Mammary epithelial cell (primary cell): ENCODE results near the gene DNAJB12.

ENCODE experiments used
- EZH2 ChIP-seq: IDR thresholded peaks from 2 replicates; pipeline ENCODE4 v1.6.1; 2012; ENCODE audit warnings: low read length, inconsistent platforms, borderline replicate concordance
- TF ChIP-seq, protein P1 (sequence below), 2 donors: IDR thresholded peaks in 1 of 2; conservative IDR thresholded peaks in 1 of 2; 2 replicates each; pipeline ENCODE4 v1.5.1; 2011 to 2012; ENCODE audit warnings: inconsistent platforms in 2 of 2, low read length in 2 of 2, mild to moderate bottlenecking in 2 of 2, control low read depth in 1 of 2, low read depth in 1 of 2; ENCODE audit not compliant: insufficient read depth in 1 of 2; ENCODE audit errors: extremely low read depth in 1 of 2

DNA sequence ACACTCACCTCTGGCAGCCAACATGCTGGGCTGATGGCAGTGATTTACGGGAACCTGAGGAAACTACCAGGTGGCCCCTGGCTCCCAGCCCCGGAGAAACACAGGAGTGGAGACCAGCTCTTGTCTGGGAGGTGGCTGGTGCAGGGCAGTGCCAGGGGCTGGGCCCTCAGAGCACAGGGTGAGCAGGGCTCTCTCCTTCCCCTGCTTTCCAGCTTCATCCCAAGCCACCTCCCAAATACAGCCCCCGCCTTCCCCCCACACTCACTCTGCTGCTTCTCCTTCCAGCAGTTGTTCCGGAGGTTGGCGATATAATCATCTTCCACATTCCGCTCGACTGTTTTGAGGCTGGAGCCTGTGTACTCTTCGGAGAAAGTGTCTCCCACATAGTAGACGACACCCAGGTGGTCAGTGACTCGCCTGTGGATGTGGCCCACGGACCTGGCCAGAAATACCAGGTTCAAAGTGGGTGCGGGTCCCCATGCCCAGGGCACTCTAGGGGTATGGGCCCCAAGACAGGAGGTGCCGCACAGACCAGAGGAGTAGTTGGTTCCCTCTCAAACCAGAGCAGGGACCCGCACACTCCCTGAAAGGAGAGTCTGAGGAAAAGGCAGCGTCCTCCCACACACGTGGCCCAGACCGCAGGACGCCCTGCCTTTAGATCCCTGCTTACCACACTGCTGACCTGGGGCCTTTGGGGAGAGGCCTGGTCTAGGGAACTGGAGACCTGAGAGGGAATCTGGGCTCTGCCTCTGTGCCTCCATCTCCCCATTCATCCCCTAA, 18.3 kb downstream of the DNAJB12 start:
- TF ChIP-seq EZH2: no peak
- TF ChIP-seq, protein P1, sequence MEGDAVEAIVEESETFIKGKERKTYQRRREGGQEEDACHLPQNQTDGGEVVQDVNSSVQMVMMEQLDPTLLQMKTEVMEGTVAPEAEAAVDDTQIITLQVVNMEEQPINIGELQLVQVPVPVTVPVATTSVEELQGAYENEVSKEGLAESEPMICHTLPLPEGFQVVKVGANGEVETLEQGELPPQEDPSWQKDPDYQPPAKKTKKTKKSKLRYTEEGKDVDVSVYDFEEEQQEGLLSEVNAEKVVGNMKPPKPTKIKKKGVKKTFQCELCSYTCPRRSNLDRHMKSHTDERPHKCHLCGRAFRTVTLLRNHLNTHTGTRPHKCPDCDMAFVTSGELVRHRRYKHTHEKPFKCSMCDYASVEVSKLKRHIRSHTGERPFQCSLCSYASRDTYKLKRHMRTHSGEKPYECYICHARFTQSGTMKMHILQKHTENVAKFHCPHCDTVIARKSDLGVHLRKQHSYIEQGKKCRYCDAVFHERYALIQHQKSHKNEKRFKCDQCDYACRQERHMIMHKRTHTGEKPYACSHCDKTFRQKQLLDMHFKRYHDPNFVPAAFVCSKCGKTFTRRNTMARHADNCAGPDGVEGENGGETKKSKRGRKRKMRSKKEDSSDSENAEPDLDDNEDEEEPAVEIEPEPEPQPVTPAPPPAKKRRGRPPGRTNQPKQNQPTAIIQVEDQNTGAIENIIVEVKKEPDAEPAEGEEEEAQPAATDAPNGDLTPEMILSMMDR (conservative IDR thresholded peaks at IDR 0.05 in 1 of 2, IDR thresholded peaks at IDR 0.05 in 1 of 2; ENCODE audit: extremely low read depth in 1 of 2, insufficient read depth in 1 of 2, low read depth in 1 of 2, low read length in 2 of 2): no peak
